Measurements from ENCODE around the gene GLIS1. TPM values are rescaled to one million over a fixed set of nuclear protein-coding genes. Genes with fewer than 3 reads are reported as not detected.

GLIS1 gene
- total RNA-seq, 1 donor from 2014 or later, result 1.2 TPM

DNA sequence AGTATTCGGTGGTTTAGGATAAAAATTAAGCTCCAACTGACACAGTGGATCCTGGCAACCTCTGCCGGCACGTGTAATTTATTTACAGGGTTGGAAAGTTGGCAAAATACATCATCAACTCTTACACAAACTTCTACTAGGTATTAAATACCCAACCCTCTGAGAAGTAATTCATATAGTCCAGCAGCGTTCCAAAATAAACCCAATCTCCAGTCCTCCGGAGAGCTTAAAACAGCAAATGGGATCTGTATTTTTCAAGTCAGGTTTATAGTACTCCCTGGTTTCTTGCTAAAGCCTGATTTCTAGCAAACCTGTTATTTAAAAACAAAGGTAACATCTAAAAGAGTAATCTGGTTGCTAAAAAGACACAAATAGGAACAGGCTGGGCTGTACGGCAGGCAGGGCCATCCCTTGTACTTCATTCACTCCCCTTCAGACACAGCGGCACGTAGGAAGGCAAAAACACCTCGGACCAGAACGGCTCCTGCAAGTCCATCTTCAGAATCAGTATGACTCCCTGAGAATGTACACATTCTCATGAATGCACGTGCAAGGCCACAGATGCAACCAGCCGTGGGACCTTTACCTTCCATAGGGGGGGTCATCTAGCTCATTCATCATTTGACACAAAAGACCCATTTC, 8.6 kb downstream of the GLIS1 start:
- Histone ChIP-seq H3K27ac (no peak overlapping the region), H3K9me3 (no peaks in the 10 kb centered on the region), H3K27me3 (no peaks in the 10 kb centered on the region), H3K4me3 (no peak overlapping the region), H3K4me1 (peaks cover 7% of the 10 kb centered on the region), H3K36me3 (no peaks in the 10 kb centered on the region)
- TF ChIP-seq CTCF (IDR thresholded peaks at IDR 0.05) (no peak), POLR2A (IDR thresholded peaks at IDR 0.05) (no peak), POLR2AphosphoS5 (IDR thresholded peaks at IDR 0.05; ENCODE audit: insufficient read depth in 1 of 2, low read depth in 1 of 2) (no peak)
- DNase-seq (ENCODE audit: extremely low spot score in 2 of 2), result no peak
- intact Hi-C loops (cut with DNase I), result no loop called here

GRCh38 chr1:53729456-53730223, 9.3 kb downstream of the GLIS1 start:
- intact Hi-C loops (cut with DNase I), result no loop called here
- Histone ChIP-seq H3K9me3 (no peaks in the 10 kb centered on the region), H3K27ac (no peak overlapping the region), H3K4me3 (no peak overlapping the region), H3K36me3 (no peaks in the 10 kb centered on the region), H3K27me3 (no peaks in the 10 kb centered on the region), H3K4me1 (peaks cover 2% of the 10 kb centered on the region)
- DNase-seq (ENCODE audit: extremely low spot score in 2 of 2), result no peak
- TF ChIP-seq CTCF (IDR thresholded peaks at IDR 0.05) (no peak), POLR2A (IDR thresholded peaks at IDR 0.05) (no peak), POLR2AphosphoS5 (IDR thresholded peaks at IDR 0.05; ENCODE audit: insufficient read depth in 1 of 2, low read depth in 1 of 2) (no peak)

- DNase-seq (ENCODE audit: extremely low spot score in 2 of 2), result no peak
These were observed 10.1 kb downstream of the GLIS1 start for GRCh38 chr1:53728702-53729455.

GRCh38 chr1:53728196-53728595, 10.8 kb downstream of the GLIS1 start:
- Histone ChIP-seq H3K9me3 (no peaks in the 10 kb centered on the region), H3K27me3 (no peaks in the 10 kb centered on the region), H3K27ac (no peak overlapping the region), H3K36me3 (no peaks in the 10 kb centered on the region), H3K4me3 (no peak overlapping the region), H3K4me1 (no peaks in the 10 kb centered on the region)
- intact Hi-C loops (cut with DNase I), result no loop called here
- no peak for DNase-seq (ENCODE audit: extremely low spot score in 2 of 2)
- TF ChIP-seq POLR2A (IDR thresholded peaks at IDR 0.05), result no peak
- no peak for TF ChIP-seq CTCF (IDR thresholded peaks at IDR 0.05)
- TF ChIP-seq POLR2AphosphoS5 (IDR thresholded peaks at IDR 0.05; ENCODE audit: insufficient read depth in 1 of 2, low read depth in 1 of 2), result no peak

More at GRCh38 chr1:53728702-53729455, 10.1 kb downstream of the GLIS1 start:
- intact Hi-C loops (cut with DNase I), result no loop called here
- no peak overlapping the region for H3K27ac ChIP-seq
- H3K9me3 ChIP-seq, result no peaks in the 10 kb centered on the region
- no peak for TF ChIP-seq POLR2A (IDR thresholded peaks at IDR 0.05)
- TF ChIP-seq POLR2AphosphoS5 (IDR thresholded peaks at IDR 0.05; ENCODE audit: insufficient read depth in 1 of 2, low read depth in 1 of 2), result no peak
- TF ChIP-seq CTCF (IDR thresholded peaks at IDR 0.05), result no peak
- H3K4me3 ChIP-seq, result no peak overlapping the region
- H3K36me3 ChIP-seq, result no peaks in the 10 kb centered on the region
- H3K27me3 ChIP-seq, result no peaks in the 10 kb centered on the region
- no peaks in the 10 kb centered on the region for H3K4me1 ChIP-seq

All from vagina (tissue), 2 donors.